ENCODE data around the gene CCDC201.
A peak's percentile ranks its signal among the peaks of the same experiment; 100 is the strongest.

CCDC201 gene

DNA sequence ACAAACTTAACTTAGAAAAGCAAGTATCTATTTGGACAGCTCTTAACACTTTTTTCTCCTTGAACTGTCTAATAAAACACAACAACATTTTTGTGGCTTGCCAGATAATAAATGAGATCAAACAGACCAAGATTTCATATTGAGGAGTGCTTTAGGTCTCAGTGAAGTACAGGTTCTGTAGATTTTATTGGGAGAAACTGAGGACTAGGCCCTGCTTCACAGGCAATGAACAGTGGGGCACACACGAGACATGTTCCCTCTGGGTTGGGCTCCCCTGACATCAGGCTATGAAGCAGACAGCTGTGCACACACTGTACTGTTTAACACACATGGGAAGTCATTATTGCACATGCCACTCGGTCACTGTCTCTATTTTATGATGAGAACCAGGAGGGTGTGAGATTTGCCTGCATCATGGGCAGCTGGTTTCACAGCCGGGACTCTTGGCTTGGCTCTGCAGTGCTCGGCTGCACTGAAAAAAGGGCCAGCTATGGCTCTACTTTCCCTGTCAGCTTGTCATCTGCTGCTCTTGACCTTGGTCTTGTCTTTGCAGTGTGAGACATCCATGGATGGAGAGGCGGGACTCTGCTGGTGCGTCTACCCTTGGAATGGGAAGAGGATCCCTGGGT lies 19.6 kb upstream of the CCDC201 start:
- no peak for DNase-seq

DNA sequence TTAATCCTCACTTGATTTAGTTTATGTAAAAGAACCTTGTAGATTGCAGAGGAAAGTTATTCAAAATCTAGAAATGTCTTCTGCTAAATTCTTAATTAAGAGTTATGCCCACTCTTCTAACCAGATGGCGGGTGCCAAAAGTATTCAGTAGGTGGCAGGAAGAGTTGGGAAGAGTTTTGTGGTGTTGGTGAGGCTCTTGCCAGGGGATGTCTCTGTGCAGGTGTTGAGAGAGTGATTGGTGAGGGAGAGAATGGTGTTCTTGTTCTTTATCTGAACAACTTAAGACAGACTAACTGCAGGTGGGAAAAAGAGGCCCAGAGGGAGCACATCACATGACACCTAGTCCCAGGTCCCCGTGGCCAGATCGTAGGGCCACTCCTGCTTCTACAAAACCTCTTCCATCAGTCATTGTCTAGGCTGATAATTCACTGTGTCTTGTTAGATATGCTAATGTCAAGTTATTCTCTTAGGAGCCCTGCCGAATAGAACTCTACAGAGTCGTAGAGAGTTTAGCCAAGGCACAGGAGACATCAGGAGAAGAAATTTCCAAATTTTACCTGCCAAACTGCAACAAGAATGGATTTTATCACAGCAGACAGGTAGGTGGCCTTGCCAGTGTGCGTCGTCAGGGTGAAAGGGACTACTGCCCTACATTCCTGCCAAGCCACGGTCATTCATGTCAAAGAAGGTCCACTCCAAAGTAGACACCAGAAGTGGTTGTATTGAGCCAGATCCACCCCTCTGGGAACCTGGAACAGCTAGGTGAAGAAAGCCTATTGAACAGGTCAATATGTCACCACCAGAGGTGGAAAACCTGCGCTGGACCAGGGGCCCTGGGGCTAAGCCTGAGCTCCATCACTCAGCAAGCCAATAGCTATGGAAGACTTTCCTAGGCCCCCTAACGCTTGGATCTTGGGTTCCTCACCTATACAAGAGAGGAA lies 18.9 kb upstream of the CCDC201 start:
- DNase-seq, result no peak

DNA sequence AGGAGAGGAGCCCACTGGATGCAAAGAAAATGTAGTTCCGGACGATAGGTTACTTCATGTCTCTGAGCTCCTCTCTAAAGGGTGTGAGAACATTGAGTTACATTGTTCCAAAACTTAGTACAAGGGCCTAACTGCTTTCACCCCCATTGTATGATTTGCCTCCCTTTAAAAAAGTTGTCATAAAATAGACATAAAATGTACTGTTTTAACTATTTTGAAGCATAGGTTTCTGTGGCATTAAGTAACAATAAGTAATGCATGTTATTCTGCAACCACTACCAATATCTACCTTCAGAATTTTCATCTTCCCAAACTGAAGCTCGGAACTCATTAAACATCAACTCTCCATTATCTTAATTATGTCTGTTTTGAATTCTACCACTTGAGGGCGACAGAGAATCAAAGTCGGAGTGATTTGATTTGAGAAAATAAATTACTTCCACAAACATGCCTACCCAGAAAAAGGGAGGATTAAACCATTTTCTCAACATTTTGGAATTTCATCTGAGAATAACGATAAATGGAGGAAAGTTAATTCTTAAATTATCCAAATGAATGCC lies 18.1 kb upstream of the CCDC201 start:
- peak; percentile 1 for DNase-seq

DNA sequence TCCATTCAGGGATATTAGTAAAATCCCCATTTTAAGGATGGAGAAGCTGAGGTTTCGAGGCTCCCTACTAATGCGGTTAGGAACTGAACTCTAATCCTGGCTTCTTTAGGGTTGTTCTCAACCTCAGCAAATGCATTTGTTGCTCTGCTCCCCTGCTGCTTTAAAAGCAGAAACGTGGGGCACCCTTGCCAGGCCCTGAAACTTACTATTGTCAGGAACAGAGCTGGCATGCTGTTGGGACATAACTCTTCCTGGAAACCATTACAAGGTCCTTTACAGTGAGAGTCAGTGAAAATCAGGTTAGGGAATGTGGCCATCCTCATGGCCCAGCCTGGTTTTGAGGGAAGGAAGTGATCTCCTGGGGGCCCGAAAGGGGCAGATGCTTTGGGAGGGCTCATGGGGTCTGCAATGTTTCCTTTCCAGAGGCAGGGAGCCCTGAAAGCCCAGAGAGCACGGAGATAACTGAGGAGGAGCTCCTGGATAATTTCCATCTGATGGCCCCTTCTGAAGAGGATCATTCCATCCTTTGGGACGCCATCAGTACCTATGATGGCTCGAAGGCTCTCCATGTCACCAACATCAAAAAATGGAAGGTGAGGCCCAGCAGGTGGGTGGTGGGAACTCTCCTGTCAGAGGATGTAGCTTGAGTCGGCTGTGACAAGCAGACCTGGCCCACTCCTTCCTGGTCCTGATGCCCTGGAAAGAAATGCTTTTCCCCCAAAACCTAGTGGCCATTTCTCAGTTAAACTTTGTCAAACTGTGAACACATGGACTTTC lies 17.4 kb upstream of the CCDC201 start:
- DNase-seq, result no peak

DNA sequence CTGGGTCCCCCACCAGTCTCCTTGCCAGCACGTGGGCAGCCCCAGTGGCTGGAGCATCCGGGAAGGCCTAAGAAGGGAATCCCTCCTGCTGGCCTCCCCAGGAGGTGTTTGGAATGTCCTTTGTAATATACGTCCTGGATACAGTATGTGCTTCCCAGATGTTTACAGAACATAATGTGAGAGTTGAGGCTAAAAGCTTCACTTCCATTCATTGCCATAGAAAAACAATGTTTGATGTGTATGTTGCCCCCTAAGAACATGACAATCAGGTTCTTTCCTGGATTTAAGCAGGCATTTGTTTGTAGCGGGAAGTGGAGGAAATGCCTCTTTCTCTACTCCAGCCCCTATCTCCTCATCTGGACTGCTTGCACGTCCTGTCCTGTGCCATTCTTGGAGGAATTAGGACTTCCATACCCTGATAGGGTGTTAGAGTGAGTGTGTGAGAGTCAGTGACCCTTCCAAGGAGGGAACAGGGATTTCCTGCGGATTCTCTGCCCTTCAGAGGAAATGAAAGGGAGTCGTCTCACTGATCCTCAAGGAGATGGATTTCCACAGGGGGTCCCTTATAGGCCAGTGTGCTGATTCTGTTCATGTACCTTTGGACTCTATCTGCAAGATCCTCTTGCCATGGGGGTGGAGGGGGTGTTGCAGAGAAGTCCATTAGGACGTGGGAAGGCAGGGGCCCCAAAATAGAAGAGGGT lies 16.6 kb upstream of the CCDC201 start:
- DNase-seq, result no peak

DNA sequence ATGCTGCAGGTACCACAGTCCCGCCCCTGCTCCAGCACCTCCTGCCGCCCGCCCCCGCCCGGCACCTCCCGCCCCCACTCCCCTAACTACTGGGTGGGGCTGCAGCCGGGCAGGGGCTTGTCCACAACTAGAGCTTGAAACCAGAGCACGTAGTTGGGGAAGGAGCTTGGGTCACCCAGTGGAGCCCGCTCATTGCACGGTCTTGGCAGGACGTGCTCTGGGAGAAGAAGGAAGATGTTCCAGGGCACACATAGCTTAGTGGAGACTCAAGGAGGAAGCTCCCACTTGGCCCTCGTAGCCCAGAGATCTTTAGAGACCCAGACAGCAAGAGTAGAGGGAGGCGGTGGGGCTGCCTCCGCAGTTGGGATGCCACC lies 16.1 kb upstream of the CCDC201 start:
- no peak for DNase-seq

DNA sequence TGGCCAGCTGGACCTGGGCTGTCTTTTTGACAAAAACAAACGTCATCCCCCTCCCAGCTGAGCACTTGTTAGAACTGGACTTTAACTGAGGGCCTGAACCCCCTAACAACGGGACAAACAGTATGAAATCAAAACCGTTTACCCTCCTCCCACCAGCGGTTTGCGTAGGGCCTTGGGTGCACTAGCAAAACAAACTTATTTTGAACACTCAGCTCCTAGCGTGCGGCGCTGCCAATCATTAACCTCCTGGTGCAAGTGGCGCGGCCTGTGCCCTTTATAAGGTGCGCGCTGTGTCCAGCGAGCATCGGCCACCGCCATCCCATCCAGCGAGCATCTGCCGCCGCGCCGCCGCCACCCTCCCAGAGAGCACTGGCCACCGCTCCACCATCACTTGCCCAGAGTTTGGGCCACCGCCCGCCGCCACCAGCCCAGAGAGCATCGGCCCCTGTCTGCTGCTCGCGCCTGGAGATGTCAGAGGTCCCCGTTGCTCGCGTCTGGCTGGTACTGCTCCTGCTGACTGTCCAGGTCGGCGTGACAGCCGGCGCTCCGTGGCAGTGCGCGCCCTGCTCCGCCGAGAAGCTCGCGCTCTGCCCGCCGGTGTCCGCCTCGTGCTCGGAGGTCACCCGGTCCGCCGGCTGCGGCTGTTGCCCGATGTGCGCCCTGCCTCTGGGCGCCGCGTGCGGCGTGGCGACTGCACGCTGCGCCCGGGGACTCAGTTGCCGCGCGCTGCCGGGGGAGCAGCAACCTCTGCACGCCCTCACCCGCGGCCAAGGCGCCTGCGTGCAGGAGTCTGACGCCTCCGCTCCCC lies 15.5 kb upstream of the CCDC201 start, which contains the start of gene IGFBP1:
IGFBP1 (plus strand) TSS at position 304 of the 808 bp plus-strand sequence; CDS start at position 469, 165 bp downstream.
- no peak for DNase-seq

DNA sequence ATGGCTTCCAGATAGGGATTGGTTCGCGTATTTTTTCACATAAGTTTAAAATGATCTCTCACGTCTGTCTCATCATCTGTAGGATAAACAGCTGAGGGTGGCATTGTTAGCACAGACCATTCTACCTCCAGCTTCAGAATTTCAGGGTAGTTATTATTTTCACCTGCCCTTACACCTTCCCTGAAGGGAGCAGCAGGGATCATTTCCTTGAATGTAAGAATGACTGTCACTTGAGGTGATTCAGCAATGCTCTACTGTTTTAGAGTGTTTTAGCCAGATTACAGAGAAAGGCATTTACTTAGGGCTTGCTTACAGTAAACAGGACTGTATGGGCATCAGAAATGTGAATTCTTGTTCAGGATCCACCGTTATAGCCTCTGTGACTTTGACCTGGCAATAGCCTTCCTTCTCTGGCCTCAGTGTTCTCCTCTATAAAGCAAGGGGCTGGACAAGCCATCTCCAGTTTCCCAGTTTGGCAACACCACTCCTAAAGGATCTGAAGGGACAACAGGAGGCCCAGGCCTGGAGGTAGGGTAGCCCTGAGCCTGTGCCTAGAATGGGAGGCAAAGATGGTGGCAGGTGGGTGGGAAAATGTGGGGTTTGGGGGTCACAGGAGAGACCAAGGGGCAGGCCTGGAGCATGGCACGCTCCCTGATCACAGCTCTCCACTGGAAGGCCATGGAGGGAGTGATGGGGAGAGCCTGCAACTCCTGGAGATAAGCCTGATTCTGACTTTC lies 14.2 kb upstream of the CCDC201 start:
- no peak for DNase-seq

DNA sequence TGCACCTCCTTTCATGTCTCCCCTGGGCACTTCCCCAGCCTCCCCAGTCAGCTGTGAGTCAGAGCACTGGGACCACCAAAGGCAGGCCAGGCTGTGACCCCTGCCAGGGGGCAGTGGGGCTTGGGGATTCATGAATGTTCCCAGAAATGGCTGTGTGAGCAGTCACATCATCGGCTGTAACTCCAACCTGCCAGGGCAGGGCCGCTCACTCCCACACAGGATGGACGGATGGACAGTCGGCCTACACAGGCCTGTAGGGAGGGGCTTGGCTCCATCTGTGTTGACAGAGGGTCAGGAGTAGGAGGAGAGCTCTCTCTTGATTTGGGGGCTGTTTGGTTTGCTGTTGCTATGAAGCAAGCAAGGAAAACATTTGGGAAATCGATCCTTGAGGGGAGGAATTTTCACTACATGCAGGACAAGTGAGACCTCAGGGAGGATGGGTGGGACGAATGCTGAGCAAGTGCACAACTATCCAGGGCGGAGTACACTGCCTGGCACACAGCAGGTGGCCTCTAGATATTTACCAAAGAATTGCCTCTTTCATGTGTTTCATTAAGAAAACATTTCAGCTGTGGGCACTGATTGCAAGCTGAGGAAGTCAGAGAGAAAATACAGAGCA lies 12.5 kb upstream of the CCDC201 start:
- no peak for DNase-seq

DNA sequence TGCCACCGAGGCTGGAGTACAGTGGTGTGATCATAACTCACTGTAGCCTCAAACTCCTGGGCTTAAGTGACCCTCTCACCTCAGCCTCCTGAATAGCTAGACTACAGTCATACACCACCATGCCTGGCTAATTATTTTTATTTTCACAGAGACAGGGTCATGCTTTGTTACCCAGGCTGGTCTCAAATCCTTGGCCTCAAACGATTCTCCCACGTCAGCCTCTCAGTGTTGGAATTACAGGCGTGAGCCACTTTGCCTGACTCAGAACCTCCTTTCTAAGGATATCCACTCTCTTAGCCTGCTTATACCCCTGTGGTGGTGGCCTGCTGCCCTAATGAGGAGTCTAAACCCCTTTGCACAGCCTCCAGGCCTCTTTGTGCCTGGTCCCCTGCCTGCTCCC lies 11.3 kb upstream of the CCDC201 start:
- no peak for DNase-seq

DNA sequence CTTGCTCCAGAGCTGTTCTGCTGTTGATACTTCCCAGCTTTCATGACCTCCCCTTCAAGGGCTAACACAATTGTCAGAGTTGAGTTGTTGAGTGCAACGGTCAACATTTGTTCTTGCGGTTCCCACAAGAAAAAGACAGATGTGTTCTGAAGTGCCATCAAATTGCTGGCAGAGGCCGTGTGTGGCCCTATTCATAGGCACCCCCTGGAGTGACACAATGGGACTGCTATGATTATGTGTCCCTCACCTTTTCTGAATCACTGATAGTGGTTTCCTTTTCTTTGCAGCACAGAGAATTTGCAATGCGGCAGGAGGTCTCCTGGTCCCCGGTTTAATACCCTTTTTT lies 9.6 kb upstream of the CCDC201 start:
- DNase-seq, result peak; percentile 6

DNA sequence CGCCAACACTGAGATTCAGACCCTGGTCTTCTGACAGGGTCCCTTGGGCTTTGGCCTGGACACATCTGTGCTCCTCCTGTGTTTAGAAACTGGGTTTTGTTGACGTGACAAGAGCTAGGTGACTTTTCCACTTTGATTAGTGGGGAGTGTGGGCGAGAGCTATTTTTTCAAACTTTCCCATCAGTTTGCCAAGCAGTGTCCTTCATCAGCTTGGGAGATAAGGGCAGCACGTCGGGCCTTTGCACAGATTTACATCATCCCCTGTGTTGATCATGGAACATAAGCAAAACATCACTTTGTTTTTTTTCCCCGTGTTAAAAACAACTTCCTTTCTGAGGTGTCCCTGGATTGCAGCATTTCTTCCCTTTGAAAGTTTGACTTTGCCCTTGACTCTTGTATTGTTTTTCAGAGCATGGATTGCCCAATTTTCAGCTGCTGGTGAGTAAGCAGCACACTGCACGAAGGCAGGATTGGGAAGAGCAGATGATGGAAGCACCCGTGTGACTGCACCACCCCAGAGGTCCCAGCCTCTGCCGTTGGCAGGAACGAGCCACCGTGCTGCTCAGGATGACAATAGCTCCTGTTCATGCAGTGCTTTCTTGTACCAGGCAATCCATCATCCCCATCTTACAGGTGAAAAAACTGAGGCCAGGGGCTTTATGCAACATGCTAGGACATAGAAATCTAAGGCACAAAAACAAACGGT lies 9.0 kb upstream of the CCDC201 start:
- no peak for DNase-seq

DNA sequence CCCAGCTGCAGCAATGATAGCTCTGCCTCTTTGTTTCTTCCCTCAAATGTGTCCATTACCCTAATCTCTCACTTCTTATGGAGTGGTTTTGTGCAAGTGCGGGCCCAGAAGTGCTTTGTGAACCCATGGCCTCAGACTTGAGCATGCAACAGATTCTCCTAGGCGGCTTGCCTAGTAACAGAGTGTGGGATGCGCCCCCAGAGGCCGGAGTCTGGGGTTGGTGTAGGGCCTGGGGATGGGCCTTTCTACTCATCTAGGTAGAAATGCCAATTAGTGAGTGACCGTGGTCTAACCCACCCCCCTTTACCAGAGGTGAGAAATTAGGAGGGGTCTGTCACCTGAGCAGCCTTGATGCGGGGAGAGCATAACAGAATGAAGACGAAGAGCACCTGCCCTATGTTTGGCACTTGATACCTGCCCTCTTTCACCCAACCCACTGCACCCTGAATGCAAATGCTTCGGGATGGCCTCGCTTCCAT lies 8.4 kb upstream of the CCDC201 start:
- no peak for DNase-seq

DNA sequence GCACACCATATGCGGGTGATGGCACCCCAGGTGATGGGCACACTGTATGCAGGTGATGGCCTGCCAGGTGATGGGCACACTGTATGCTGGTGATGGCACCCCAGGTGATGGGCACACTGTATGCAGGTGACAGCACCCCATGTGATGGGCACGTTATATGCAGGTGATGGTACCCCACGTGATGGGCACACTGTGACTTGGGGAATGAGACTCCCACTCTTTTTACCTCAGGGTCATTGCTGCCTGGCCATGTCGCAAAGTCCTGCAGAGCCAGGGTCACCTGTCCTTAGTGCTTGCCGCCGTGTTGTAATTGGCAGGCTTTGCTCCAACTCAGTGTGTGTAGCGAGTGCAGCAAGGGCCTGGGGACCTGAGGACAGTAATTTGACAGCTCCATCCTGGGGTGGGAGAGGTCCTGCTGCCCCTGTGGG lies 7.6 kb upstream of the CCDC201 start:
- no peak for DNase-seq

DNA sequence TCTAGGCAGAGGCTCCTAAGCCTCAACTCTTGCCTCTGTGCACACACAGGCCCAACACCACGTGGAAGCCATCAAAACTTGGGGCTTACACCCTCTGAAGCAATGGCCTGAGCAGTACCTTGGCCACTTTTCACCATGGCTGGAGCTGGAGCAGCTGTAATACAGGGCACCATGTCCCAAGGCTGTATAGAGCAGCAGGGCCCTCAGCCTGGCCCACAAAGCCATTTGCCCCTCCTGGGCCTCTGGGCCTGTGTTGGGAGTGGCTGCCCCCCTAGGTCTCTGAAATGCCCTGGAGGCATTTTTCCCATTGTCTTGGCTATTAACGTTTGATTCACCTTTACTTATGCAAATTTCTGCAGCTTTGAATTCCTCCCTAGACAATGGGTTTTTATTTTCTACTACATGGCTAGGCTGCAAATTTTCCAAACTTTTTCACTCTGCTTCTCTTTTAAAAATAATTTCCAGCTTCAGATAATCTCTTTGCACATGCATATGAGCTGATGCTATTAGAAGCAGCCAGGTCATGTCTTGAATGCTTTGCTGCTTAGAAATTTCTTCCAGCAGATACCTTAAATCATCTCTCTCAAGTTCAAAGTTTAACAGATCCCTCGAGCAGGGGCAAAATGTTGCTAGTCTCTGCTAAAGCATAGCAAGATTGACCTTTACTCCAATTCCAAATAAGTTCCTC lies 5.7 kb upstream of the CCDC201 start:
- DNase-seq, result no peak

DNA sequence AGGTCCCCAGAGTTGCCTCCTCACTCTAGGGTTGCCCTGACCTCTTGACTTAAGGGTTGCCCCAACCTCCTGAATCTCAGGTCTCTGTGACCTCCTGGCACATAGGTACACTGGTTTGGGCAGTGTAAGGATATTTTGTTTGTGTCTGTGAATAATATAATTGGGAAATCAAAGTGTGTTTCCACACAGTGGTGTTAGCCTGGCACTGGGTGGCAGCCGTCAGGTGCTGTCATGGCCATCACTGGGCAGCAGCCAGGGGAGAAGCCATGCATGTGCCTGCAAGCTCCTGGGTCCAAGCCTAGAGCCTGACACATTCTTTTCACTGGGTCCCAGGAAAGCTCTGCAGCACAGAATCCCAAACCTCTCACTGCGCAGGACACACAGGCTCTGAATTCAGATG lies 3.6 kb upstream of the CCDC201 start:
- no peak for DNase-seq

DNA sequence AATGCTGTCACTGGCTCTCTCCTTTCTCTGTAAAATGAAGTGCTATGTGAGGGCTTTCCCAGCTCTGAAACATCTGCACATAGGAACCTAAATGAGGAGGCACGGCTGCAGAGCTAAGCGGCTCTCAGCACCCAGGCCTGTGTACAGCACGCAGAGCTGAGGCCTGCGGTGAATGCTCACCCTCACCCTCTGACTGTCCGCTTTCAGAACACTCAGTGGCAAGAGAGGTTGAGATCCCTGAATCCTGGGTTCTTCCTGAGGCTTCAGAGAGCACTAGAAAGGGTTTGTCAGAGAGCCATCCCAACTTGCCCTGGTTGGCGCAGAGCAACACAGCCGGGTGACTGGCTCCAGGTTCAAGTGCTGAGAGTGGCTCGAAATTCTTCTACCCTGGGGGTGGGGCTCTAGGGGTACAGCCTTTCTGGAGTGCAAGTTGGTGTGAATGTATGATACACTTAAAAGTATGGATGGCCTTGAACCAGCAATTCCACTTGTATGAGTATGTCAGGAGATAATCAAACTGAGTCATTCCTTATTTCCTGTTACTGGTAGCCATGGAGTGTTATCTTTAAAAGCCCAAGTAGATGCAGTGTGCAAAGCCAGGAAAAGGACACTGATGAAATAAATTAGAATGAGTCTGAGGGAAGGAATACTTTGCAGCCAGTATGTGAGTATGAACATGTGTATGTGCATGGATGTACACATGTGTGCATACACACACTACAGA lies 1.7 kb upstream of the CCDC201 start:
- no peak for DNase-seq

DNA sequence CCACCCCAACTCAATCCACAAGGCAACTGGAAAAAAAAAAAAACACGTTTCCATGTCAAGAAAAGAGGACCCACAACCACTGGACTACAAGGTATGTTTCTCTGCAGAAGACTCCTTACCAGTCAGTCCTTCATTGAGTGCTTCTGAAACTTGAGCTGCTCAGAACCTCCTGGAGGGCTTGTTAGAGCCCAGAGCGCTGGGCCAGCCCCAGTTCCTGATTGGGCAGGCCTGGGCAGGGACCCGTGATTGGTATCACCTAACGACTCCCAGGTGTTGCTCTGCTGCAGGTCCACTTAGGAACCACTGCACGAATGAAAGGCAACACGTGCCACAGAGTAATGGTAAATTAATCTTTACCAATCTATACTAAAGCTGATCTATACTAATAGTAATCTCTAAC lies 473 bp upstream of the CCDC201 start:
- no peak for DNase-seq

All from NCI-H510A treated with DMSO at 0.1 percent for 48 hours (cell line).